SK-N-SH (cell line): Measurements from ENCODE around the gene PPFIBP2. TPM values are rescaled to one million over a fixed set of nuclear protein-coding genes. Genes with fewer than 3 reads are reported as not detected.

Experiments
- CTCF ChIA-PET: fragments of 300-600, 350-600 bp; formaldehyde crosslinking; extraction: SDS; loops from one replicate; lab custom pipeline; 2021; lab: Yijun Ruan, JAX
- POLR2A ChIA-PET: fragments of 350-600 bp; sonication (Branson Sonifier 250); formaldehyde crosslinking; extraction: SDS; loops from one replicate; lab custom pipeline; 2020; ENCODE audit warnings: antibody characterized with exemption, inconsistent platforms; lab: Yijun Ruan, JAX
- DNase-seq: peaks from one replicate; pipeline ENCODE4 v3.0.0; 2012
- H2AFZ ChIP-seq: fragments of 200-600 bp; sonication (generic); 2 replicates; pipeline ENCODE4 v1.8.1; 2016; ENCODE audit warnings: antibody characterized with exemption, mild to moderate bottlenecking, low read depth
- H3F3A ChIP-seq: fragments of 200-600 bp; sonication (generic); replicated peaks from 2 replicates; pipeline ENCODE3; 2016; ENCODE audit warnings: antibody characterized with exemption, mild to moderate bottlenecking; ENCODE audit not compliant: insufficient read depth
- H3K27ac ChIP-seq, 2 experiments: fragments of 200-500 bp in 1 of 2; fragments of 200-600 bp in 1 of 2; sonication (Bioruptor generic) in 1 of 2; sonication (generic), shearing (Covaris generic) in 1 of 2; 2 replicates each; pipeline versions ENCODE4 v1.5.1 to v1.6.1; 2014 to 2016; ENCODE audit warnings: low read depth in 2 of 2, inconsistent platforms in 1 of 2, low read length in 1 of 2, mild to moderate bottlenecking in 1 of 2, mixed read lengths in 1 of 2
- H3K27me3 ChIP-seq: fragments of 200-600 bp; sonication (generic), shearing (Covaris generic); 2 replicates; pipeline ENCODE4 v1.6.1; 2016; ENCODE audit warnings: mixed run types; ENCODE audit not compliant: insufficient read depth
- H3K36me3 ChIP-seq, 2 experiments: fragments of 200-500 bp in 1 of 2; fragments of 200-600 bp in 1 of 2; sonication (Bioruptor generic) in 1 of 2; sonication (generic) in 1 of 2; replicated peaks in 1 of 2; 2 replicates each; pipeline versions ENCODE3 to v1.5.1; 2014 to 2016; ENCODE audit warnings: low read length in 1 of 2, mild to moderate bottlenecking in 1 of 2; ENCODE audit not compliant: insufficient read depth in 2 of 2, control insufficient read depth in 1 of 2
- H3K4me1 ChIP-seq, 2 experiments: fragments of 200-500 bp in 1 of 2; fragments of 200-600 bp in 1 of 2; sonication (Bioruptor generic) in 1 of 2; sonication (generic), shearing (Covaris generic) in 1 of 2; 2 replicates each; pipeline versions ENCODE4 v1.5.1 to v1.6.1; 2014 to 2016; ENCODE audit warnings: low read depth in 1 of 2, low read length in 1 of 2, mixed run types in 1 of 2; ENCODE audit not compliant: insufficient read depth in 2 of 2, control insufficient read depth in 1 of 2
- H3K4me2 ChIP-seq: fragments of 200-600 bp; sonication (generic), shearing (Covaris generic); 2 replicates; pipeline ENCODE4 v1.6.1; 2017; ENCODE audit warnings: mixed run types
- H3K4me3 ChIP-seq, 2 experiments: fragments of 200-500 bp in 1 of 2; fragments of 200-600 bp in 1 of 2; sonication (Bioruptor generic) in 1 of 2; sonication (generic), shearing (Covaris generic) in 1 of 2; 2 replicates each; pipeline versions ENCODE4 v1.5.1 to v1.8.1; 2014 to 2016; ENCODE audit warnings: low read depth in 2 of 2, inconsistent platforms in 1 of 2, low read length in 1 of 2, mild to moderate bottlenecking in 1 of 2, mixed read lengths in 1 of 2, moderate library complexity in 1 of 2
- H3K79me2 ChIP-seq: fragments of 200-600 bp; sonication (generic); 2 replicates; pipeline ENCODE4 v1.8.1; 2017; ENCODE audit warnings: mild to moderate bottlenecking; ENCODE audit not compliant: insufficient read depth
- H3K9ac ChIP-seq: fragments of 200-600 bp; sonication (generic); 2 replicates; pipeline ENCODE4 v1.6.1; 2017; ENCODE audit warnings: mixed run types
- H3K9me2 ChIP-seq: fragments of 200-600 bp; sonication (generic); 2 replicates; pipeline ENCODE4 v1.6.1; 2017; ENCODE audit warnings: mixed run types
- H3K9me3 ChIP-seq: fragments of 200-600 bp; sonication (generic); 2 replicates; pipeline ENCODE4 v1.6.1; 2017; ENCODE audit warnings: mixed run types, mild to moderate bottlenecking, moderate library complexity
- H4K20me1 ChIP-seq: fragments of 200-600 bp; sonication (generic); 2 replicates; pipeline ENCODE4 v1.6.1; 2017; ENCODE audit warnings: mild to moderate bottlenecking, mixed run types; ENCODE audit not compliant: insufficient read depth
- EZH2phosphoT487 ChIP-seq: fragments of 200-600 bp; sonication (generic); IDR thresholded peaks from 2 replicates; pipeline ENCODE4 v1.6.1; 2017; ENCODE audit warnings: low read depth, mixed run types, mild to moderate bottlenecking, antibody characterized with exemption, moderate library complexity, borderline replicate concordance
- GABPA ChIP-seq: IDR thresholded peaks from 2 replicates; pipeline ENCODE4 v1.4.0; 2012; ENCODE audit warnings: low read depth, mild to moderate bottlenecking
- POLR2AphosphoS5 ChIP-seq: IDR thresholded peaks from 2 replicates; pipeline ENCODE4 v1.6.1; 2012; ENCODE audit warnings: low read depth, low read length
- RAD21 ChIP-seq: IDR thresholded peaks from 2 replicates; pipeline ENCODE4 v1.6.1; 2012; ENCODE audit warnings: mild to moderate bottlenecking, low read length
- RCOR1 ChIP-seq: fragments of 150-350 bp; IDR thresholded peaks from 2 replicates; pipeline ENCODE4 v1.6.1; 2017; ENCODE audit warnings: antibody characterized with exemption, low read length
- SIN3A ChIP-seq: IDR thresholded peaks from 2 replicates; pipeline ENCODE4 v1.6.1; 2012; ENCODE audit warnings: low read depth, mild to moderate bottlenecking, low read length, moderate library complexity, borderline replicate concordance
- TAF1 ChIP-seq: IDR thresholded peaks from 2 replicates; pipeline ENCODE4 v1.6.1; 2012; ENCODE audit warnings: low read depth, mild to moderate bottlenecking, low read length, moderate library complexity, borderline replicate concordance
- TCF12 ChIP-seq: IDR thresholded peaks from 2 replicates; pipeline ENCODE4 v1.4.0; 2012
- YY1 ChIP-seq: IDR thresholded peaks from 2 replicates; pipeline ENCODE4 v1.4.0; 2012; ENCODE audit warnings: low read depth, mild to moderate bottlenecking
- WGBS: methylation state at CpG from one replicate; pipeline ENCODE4 v1.1.6; 2017; ENCODE audit warnings: low lambda C conversion rate; 5-methylcytosine and 5-hydroxymethylcytosine counted together
- polyA plus RNA-seq, 3 experiments: library from polyadenylated mRNA; depleted of rRNA; stranded (reverse); fragments of >200 nt; gene quantifications; 2 replicates each; pipeline ENCODE4 v1.2.3, GENCODE V29; 2012
- TF ChIP-seq, protein P1 (sequence below): IDR thresholded peaks from 2 replicates; pipeline ENCODE4 v1.4.0; 2012; ENCODE audit warnings: low read depth
- TF ChIP-seq, protein P2 (sequence below): IDR thresholded peaks from 2 replicates; pipeline ENCODE4; 2012

Gene PPFIBP2
- polyA plus RNA-seq, 1 of the 3 experiments (the other 2 are of a cell fraction) = 0.67 TPM

DNA sequence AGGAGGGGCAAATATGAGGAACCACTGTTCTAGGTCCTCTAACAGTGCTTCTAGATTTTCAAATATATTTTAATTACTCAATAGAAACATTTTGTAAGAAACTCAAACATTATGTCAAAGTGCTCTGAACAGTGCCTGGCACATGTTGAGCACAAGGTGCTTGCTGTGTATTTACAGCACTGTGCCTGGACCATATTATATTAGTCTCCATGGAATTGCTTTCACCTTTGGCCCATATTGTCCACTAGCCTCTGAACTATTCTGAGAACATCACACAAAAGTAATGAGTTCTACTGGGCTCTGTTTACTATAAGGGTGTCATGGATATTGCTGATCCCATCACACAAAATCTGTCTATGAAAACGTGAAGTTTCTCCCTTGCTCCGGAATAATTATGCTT lies 76.7 kb downstream of the PPFIBP2 start:
- H2AFZ ChIP-seq = no peak overlapping the region
- no peak overlapping the region for H3K9ac ChIP-seq
- H3K4me1 ChIP-seq = peaks cover 0 to 17% of the 10 kb centered on the region in 2 experiments; a peak in 2 of 4 replicates
- H3K36me3 ChIP-seq = no peaks in the 10 kb centered on the region
- no peak overlapping the region for H3K27ac ChIP-seq
- no peaks in the 10 kb centered on the region for H3K79me2 ChIP-seq
- no peaks in the 10 kb centered on the region for H3K9me2 ChIP-seq
- H4K20me1 ChIP-seq = no peaks in the 10 kb centered on the region
- ChIA-PET POLR2A (no interaction called here), CTCF (interaction anchor here (1.3 kb wide), 1 partner anchor 19 kb away, joined by 3 read pairs; no protein-coding TSS in a partner anchor)
- no peak overlapping the region for H3K4me2 ChIP-seq
- H3K27me3 ChIP-seq = no peaks in the 10 kb centered on the region
- no peak overlapping the region for H3K4me3 ChIP-seq
- H3K9me3 ChIP-seq = no peaks in the 10 kb centered on the region
- H3F3A ChIP-seq = no peaks in the 10 kb centered on the region
- no peak for DNase-seq
- 66% methylated on average over 2 of the region's 2 CpGs for WGBS
- TF ChIP-seq, protein P1, sequence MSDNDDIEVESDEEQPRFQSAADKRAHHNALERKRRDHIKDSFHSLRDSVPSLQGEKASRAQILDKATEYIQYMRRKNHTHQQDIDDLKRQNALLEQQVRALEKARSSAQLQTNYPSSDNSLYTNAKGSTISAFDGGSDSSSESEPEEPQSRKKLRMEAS = no peak
- no peak for TF ChIP-seq YY1
- TF ChIP-seq, protein P2, sequence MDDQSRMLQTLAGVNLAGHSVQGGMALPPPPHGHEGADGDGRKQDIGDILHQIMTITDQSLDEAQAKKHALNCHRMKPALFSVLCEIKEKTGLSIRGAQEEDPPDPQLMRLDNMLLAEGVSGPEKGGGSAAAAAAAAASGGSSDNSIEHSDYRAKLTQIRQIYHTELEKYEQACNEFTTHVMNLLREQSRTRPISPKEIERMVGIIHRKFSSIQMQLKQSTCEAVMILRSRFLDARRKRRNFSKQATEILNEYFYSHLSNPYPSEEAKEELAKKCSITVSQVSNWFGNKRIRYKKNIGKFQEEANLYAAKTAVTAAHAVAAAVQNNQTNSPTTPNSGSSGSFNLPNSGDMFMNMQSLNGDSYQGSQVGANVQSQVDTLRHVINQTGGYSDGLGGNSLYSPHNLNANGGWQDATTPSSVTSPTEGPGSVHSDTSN = no peak
- TF ChIP-seq RCOR1 = no peak
- TF ChIP-seq EZH2phosphoT487 = no peak
- TF ChIP-seq TCF12 = no peak
- TF ChIP-seq POLR2AphosphoS5 = no peak
- TF ChIP-seq, all 33 proteins: peak for 0

DNA sequence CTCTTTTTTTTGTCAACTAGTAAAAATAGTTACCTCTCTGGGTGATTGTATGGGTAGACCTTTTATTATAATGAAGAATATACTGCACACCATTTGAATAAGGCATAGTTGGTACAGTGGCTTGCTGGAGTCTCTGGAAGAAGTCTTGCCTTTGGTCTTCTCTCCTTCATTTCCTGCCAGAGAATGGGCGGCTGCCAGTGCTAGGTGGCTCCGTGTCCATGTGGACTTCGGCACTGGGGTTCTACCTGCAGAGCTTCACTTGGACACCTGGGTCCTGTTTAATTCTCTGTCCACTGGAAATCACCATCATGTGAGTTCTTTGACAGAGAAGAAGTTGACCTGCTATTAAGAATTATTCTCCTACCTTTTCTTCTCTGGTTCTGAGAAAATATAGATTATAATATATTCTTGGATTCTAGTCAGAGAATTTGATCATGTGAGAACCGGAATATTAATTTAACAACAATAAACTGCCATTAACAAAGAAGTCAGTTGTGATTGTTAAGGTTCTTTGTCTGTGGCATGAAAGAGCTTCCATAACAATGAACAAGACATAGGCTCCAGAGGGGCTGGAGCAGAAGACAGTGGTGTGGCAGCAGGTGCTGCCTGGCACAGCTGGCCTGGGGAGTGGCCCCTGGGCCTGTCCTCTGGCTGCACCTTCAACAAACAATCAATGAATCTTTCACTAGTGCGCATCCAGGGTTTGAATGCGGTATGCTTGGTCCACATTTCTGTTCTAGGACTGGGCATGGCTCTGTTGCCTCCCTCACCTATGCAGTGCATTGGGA lies 77.5 kb downstream of the PPFIBP2 start:
- Histone ChIP-seq H3K4me3 (no peak overlapping the region), H3K4me1 (peaks cover 0 to 17% of the 10 kb centered on the region in 2 experiments; a peak in 2 of 4 replicates), H3K79me2 (no peaks in the 10 kb centered on the region), H4K20me1 (no peaks in the 10 kb centered on the region), H3K27ac (no peak overlapping the region), H3K9ac (no peak overlapping the region), H3K9me3 (no peaks in the 10 kb centered on the region), H3K36me3 (no peaks in the 10 kb centered on the region), H2AFZ (no peak overlapping the region), H3K4me2 (no peak overlapping the region), H3K27me3 (no peaks in the 10 kb centered on the region), H3F3A (no peaks in the 10 kb centered on the region), H3K9me2 (no peaks in the 10 kb centered on the region)
- no peak for DNase-seq
- CTCF ChIA-PET = interaction anchor here (5.0 kb wide), 1 partner anchor 20 kb away, joined by 20 read pairs; no protein-coding TSS in a partner anchor
- 75% methylated on average over 4 of the region's 6 CpGs for WGBS
- POLR2A ChIA-PET = no interaction called here
- TF ChIP-seq GABPA (no peak), SIN3A (no peak), TAF1 (no peak), RAD21 (no peak)
- TF ChIP-seq, protein P1 = no peak
